HL-60 (cell line): ENCODE data around the gene C6orf47.

Experiments
- DNase-seq, 2 experiments: peaks; one replicate each; pipeline ENCODE4 v3.0.0-alpha.2; 2010 to 2020; ENCODE audit warnings: low read depth in 1 of 2, low spot score in 1 of 2
- H3K27ac ChIP-seq: fragments of 250-450 bp; sonication (Bioruptor Pico); replicated peaks from 2 replicates; pipeline ENCODE4 v1.5.1; 2020; ENCODE audit warnings: mild to moderate bottlenecking, moderate library complexity
- H3K27me3 ChIP-seq: fragments of 250-450 bp; sonication (Bioruptor Pico); 2 replicates; pipeline ENCODE4 v1.5.1; 2021; ENCODE audit warnings: mild to moderate bottlenecking, moderate library complexity; ENCODE audit not compliant: insufficient read depth, poor library complexity, severe bottlenecking
- H3K4me3 ChIP-seq: replicated peaks from 2 replicates; pipeline ENCODE4 v1.5.1; 2011; ENCODE audit warnings: mild to moderate bottlenecking, control low read depth, low read length; ENCODE audit not compliant: insufficient read depth
- CTCF ChIP-seq: IDR thresholded peaks from one replicate; pipeline ENCODE4 v1.5.1; 2011; ENCODE audit warnings: low read length, control low read depth, inconsistent platforms; ENCODE audit not compliant: insufficient read depth
- GABPA ChIP-seq: IDR thresholded peaks from 2 replicates; pipeline ENCODE4 v1.6.1; 2012; ENCODE audit warnings: low read depth
- POLR2AphosphoS5 ChIP-seq: IDR thresholded peaks from 2 replicates; pipeline ENCODE4 v1.6.1; 2012; ENCODE audit warnings: low read depth
- REST ChIP-seq: IDR thresholded peaks from 2 replicates; pipeline ENCODE4 v1.6.1; 2012; ENCODE audit warnings: low read depth; ENCODE audit not compliant: insufficient replicate concordance
- SPI1 ChIP-seq: IDR thresholded peaks from 2 replicates; pipeline ENCODE4 v1.6.1; 2012; ENCODE audit warnings: low read depth, mild to moderate bottlenecking, borderline replicate concordance

Gene C6orf47

GRCh38 chr6:31663961-31664789 lies 3.6 kb upstream of the C6orf47 start:
- Histone ChIP-seq H3K27me3 (no peaks in the 10 kb centered on the region), H3K4me3 (peak overlapping the region; percentile 85), H3K27ac (peak overlapping the region; percentile 100)
- no peak for DNase-seq
- no peak for TF ChIP-seq POLR2AphosphoS5
- TF ChIP-seq GABPA = no peak
- no peak for TF ChIP-seq REST
- TF ChIP-seq CTCF = no peak
- no peak for TF ChIP-seq SPI1

GRCh38 chr6:31663126-31663960 lies 2.8 kb upstream of the C6orf47 start:
- Histone ChIP-seq H3K4me3 (peak overlapping the region; percentile 85), H3K27me3 (no peaks in the 10 kb centered on the region), H3K27ac (no peak overlapping the region; the same call in 1 of the 2 replicates)
- TF ChIP-seq CTCF (no peak), REST (no peak), SPI1 (no peak), POLR2AphosphoS5 (no peak), GABPA (no peak)
- no peak for DNase-seq

- H3K4me3 ChIP-seq = no peak overlapping the region
- H3K27ac ChIP-seq = no peak overlapping the region
- no peak for TF ChIP-seq REST
- TF ChIP-seq GABPA = no peak
Observed at GRCh38 chr6:31662124-31662723, 1.6 kb upstream of the C6orf47 start.

More at GRCh38 chr6:31662124-31662723, 1.6 kb upstream of the C6orf47 start:
- no peaks in the 10 kb centered on the region for H3K27me3 ChIP-seq
- DNase-seq = no peak
